ENCODE measurements around the gene ADAMTS8.

- no peak for TF ChIP-seq CTCF (IDR thresholded peaks at IDR 0.05; ENCODE audit: low read depth, low read length)
- no peak for TF ChIP-seq EZH2phosphoT487 (IDR thresholded peaks at IDR 0.05; ENCODE audit: low read depth)
Observed at GRCh38 chr11:130473795-130474377, 45.5 kb upstream of the ADAMTS8 start.

Measured in OCI-LY3 (cell line).